ENCODE data around the gene CPXM2.

The CPXM2 gene

DNA sequence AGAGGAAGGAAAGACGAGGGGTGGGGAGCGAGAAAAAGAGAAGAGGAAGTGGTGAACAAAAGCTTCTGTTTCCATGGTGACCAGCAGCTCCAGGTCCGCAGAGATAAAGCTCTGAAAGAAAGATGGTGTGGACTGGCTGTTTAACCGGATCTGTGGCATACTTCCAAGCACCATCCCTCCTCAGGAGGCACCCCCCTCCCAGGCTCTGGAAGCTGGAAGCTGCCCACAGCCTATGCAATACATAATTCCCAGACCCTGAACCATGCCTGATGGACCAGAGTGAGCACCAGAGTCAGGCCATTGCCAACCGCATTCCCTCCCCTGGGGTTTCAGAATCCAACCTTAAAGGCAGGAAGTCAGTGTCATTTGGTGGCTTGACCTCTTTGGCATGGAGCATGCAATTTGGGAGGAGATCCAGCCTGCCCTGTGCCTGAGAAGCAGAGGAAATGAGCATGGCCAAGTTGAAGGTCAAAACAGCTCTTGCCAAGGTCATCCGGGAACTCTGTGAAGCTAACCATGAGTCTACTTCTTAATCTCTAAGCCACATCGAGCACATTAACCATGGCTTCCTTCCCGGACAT is 22.2 kb upstream of the CPXM2 start:
- no peaks in the 10 kb centered on the region for H3K27me3 ChIP-seq (ENCODE audit: insufficient read depth, low read depth)
- TF ChIP-seq, protein P1, sequence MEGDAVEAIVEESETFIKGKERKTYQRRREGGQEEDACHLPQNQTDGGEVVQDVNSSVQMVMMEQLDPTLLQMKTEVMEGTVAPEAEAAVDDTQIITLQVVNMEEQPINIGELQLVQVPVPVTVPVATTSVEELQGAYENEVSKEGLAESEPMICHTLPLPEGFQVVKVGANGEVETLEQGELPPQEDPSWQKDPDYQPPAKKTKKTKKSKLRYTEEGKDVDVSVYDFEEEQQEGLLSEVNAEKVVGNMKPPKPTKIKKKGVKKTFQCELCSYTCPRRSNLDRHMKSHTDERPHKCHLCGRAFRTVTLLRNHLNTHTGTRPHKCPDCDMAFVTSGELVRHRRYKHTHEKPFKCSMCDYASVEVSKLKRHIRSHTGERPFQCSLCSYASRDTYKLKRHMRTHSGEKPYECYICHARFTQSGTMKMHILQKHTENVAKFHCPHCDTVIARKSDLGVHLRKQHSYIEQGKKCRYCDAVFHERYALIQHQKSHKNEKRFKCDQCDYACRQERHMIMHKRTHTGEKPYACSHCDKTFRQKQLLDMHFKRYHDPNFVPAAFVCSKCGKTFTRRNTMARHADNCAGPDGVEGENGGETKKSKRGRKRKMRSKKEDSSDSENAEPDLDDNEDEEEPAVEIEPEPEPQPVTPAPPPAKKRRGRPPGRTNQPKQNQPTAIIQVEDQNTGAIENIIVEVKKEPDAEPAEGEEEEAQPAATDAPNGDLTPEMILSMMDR (conservative IDR thresholded peaks at IDR 0.05; ENCODE audit: low read depth, low read length), result no peak
- H3K9ac ChIP-seq, result no peak overlapping the region
- no peak overlapping the region for H3K27ac ChIP-seq
- no peaks in the 10 kb centered on the region for H3K36me3 ChIP-seq (ENCODE audit: insufficient read depth)
- H2AFZ ChIP-seq (ENCODE audit: low read depth), result no peak overlapping the region
- no peaks in the 10 kb centered on the region for H4K20me1 ChIP-seq (ENCODE audit: insufficient read depth)
- no peaks in the 10 kb centered on the region for H3K4me1 ChIP-seq (ENCODE audit: low read depth, poor library complexity, severe bottlenecking)
- no peak overlapping the region for H3K4me2 ChIP-seq
- H3K79me2 ChIP-seq (ENCODE audit: insufficient read depth, low read depth), result no peaks in the 10 kb centered on the region
- H3K4me3 ChIP-seq (IDR thresholded peaks at IDR 0.05; ENCODE audit: insufficient read depth, low read depth, low read length), result no peak overlapping the region

DNA sequence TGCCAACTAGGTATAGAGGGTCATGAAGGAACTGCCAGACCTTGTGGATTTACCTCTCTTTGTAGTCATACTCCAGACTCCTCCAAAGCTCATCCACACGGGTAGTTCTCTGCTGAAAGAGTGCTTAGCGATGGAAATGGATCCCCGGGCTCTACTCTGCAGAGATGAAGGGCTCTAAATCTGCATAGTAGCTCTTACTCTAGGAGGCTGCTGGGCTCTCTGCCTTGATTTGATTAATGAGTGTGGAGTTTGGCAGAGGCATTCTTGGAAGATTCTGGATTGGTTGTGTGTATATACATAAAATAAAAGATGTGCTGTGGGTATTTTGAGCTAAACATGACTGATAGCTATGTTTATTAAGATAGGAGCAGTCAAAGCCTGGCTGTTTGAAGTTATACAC is 21.3 kb upstream of the CPXM2 start:
- no peak overlapping the region for H3K27ac ChIP-seq
- no peak overlapping the region for H2AFZ ChIP-seq (ENCODE audit: low read depth)
- H3K27me3 ChIP-seq (ENCODE audit: insufficient read depth, low read depth), result no peaks in the 10 kb centered on the region
- no peaks in the 10 kb centered on the region for H3K36me3 ChIP-seq (ENCODE audit: insufficient read depth)
- no peak overlapping the region for H3K4me3 ChIP-seq (IDR thresholded peaks at IDR 0.05; ENCODE audit: insufficient read depth, low read depth, low read length)
- H3K79me2 ChIP-seq (ENCODE audit: insufficient read depth, low read depth), result no peaks in the 10 kb centered on the region
- H4K20me1 ChIP-seq (ENCODE audit: insufficient read depth), result no peaks in the 10 kb centered on the region
- H3K4me2 ChIP-seq, result no peak overlapping the region
- no peak overlapping the region for H3K9ac ChIP-seq
- TF ChIP-seq, protein P1 (conservative IDR thresholded peaks at IDR 0.05; ENCODE audit: low read depth, low read length), result no peak
- no peaks in the 10 kb centered on the region for H3K4me1 ChIP-seq (ENCODE audit: low read depth, poor library complexity, severe bottlenecking)

DNA sequence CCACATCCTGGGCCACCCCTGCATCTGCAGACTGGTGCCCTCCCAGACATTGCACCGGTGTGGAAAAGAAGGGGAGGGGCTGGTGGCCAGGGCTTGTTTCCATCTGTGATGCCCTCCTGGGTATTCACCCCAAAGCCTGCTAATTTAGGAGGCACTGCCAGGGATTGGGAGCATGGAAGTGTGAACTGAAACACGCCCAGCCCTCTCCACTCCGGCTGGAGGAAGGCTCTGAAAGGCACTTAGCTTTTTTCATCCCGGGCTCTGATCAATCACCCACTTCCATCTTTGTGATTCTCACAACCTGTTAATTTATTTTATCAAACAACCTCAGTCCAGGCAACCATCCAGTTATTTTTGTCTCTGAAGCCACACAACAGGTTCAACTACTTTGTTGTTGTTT is 20.9 kb upstream of the CPXM2 start:
- TF ChIP-seq, protein P1 (conservative IDR thresholded peaks at IDR 0.05; ENCODE audit: low read depth, low read length), result no peak
- H3K27me3 ChIP-seq (ENCODE audit: insufficient read depth, low read depth), result no peaks in the 10 kb centered on the region
- H2AFZ ChIP-seq (ENCODE audit: low read depth), result no peak overlapping the region
- H3K4me3 ChIP-seq (IDR thresholded peaks at IDR 0.05; ENCODE audit: insufficient read depth, low read depth, low read length), result no peak overlapping the region
- H3K9ac ChIP-seq, result no peak overlapping the region
- no peaks in the 10 kb centered on the region for H3K79me2 ChIP-seq (ENCODE audit: insufficient read depth, low read depth)
- no peaks in the 10 kb centered on the region for H4K20me1 ChIP-seq (ENCODE audit: insufficient read depth)
- H3K36me3 ChIP-seq (ENCODE audit: insufficient read depth), result no peaks in the 10 kb centered on the region
- no peak overlapping the region for H3K4me2 ChIP-seq
- no peak overlapping the region for H3K27ac ChIP-seq
- H3K4me1 ChIP-seq (ENCODE audit: low read depth, poor library complexity, severe bottlenecking), result no peaks in the 10 kb centered on the region

DNA sequence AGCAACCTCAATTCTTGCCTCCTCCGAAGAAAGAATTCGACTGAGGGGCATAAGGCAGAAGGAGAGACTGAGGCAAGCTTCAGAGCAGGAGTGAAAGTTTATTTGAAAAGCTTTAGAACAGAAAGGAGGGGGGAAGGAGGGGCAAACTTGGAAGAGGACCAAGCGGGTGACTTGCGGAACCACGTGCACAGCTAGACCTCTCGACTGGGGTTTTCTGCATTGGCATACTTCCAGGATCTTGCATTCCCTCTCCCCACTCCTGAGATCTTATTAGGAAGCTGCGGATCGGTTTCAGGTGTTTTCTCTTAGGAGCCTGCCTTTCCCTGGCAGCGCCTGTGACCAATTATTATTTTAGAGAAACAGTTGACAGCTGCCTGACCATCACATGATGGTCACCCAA is 20.3 kb upstream of the CPXM2 start:
- no peaks in the 10 kb centered on the region for H3K4me1 ChIP-seq (ENCODE audit: low read depth, poor library complexity, severe bottlenecking)
- H3K9ac ChIP-seq, result no peak overlapping the region
- H3K4me2 ChIP-seq, result no peak overlapping the region
- no peaks in the 10 kb centered on the region for H3K27me3 ChIP-seq (ENCODE audit: insufficient read depth, low read depth)
- H2AFZ ChIP-seq (ENCODE audit: low read depth), result no peak overlapping the region
- no peak overlapping the region for H3K27ac ChIP-seq
- H3K4me3 ChIP-seq (IDR thresholded peaks at IDR 0.05; ENCODE audit: insufficient read depth, low read depth, low read length), result no peak overlapping the region
- H3K36me3 ChIP-seq (ENCODE audit: insufficient read depth), result no peaks in the 10 kb centered on the region
- no peaks in the 10 kb centered on the region for H4K20me1 ChIP-seq (ENCODE audit: insufficient read depth)
- TF ChIP-seq, protein P1 (conservative IDR thresholded peaks at IDR 0.05; ENCODE audit: low read depth, low read length), result no peak
- H3K79me2 ChIP-seq (ENCODE audit: insufficient read depth, low read depth), result no peaks in the 10 kb centered on the region

All from KMS-11 (cell line).